Measurements from ENCODE around the gene RHEB. TPM values are rescaled to one million over a fixed set of nuclear protein-coding genes. Genes with fewer than 3 reads are reported as not detected.
A peak's percentile ranks its signal among the peaks of the same experiment; 100 is the strongest.

The RHEB gene
- total and polyA plus RNA-seq, 8 donors = 18.5 to 141 (median 84.2) TPM

GRCh38 chr7:151432658-151433521 lies 86.8 kb downstream of the RHEB start:
- DNase-seq = no peak
- no peak overlapping the region for H3K27ac ChIP-seq
- 70 to 79% (median 78%) methylated on average over 11 to 14 of the region's 14 CpGs for WGBS, 5 donors
- H3K36me3 ChIP-seq = no peaks in the 10 kb centered on the region
- H3K4me3 ChIP-seq = no peak overlapping the region
- no peaks in the 10 kb centered on the region for H3K9me3 ChIP-seq
- intact Hi-C loops (cut with DNase I; ENCODE audit: low total_unique reads) = no loop called here
- H3K27me3 ChIP-seq = peaks cover 0 to under 1% (median 0%) of the 10 kb centered on the region in 3 donors
- TF ChIP-seq EP300 (IDR thresholded peaks at IDR 0.05) (no peak), CTCF (IDR thresholded peaks at IDR 0.05) (peak in 1 of 7 experiments; percentile 6)
- H3K4me1 ChIP-seq = peaks cover 21 to 46% (median 23%) of the 10 kb centered on the region in 4 donors

- TF ChIP-seq EP300 (IDR thresholded peaks at IDR 0.05) (no peak), POLR2A (IDR thresholded peaks at IDR 0.05) (no peak), POLR2AphosphoS5 (IDR thresholded peaks at IDR 0.05) (no peak), CTCF (IDR thresholded peaks at IDR 0.05) (no peak)
- H3K27me3 ChIP-seq = no peaks in the 10 kb centered on the region
- 92 to 96% (median 95%) methylated on average over 11 to 25 of the region's 25 CpGs for WGBS, 5 donors
- no peaks in the 10 kb centered on the region for H3K9me3 ChIP-seq
- H3K36me3 ChIP-seq = no peaks in the 10 kb centered on the region
- DNase-seq = no peak
- H3K27ac ChIP-seq = no peak overlapping the region
- no peak overlapping the region for H3K4me3 ChIP-seq
- intact Hi-C loops (cut with DNase I; ENCODE audit: low total_unique reads) = no loop called here
- peaks cover 21 to 49% (median 31%) of the 10 kb centered on the region in 4 donors for H3K4me1 ChIP-seq
These were observed 87.9 kb downstream of the RHEB start for GRCh38 chr7:151431768-151432311.

- no peak overlapping the region for H3K27ac ChIP-seq
- intact Hi-C loops (cut with DNase I; ENCODE audit: low total_unique reads) = no loop called here
These were observed 88.4 kb downstream of the RHEB start for GRCh38 chr7:151431281-151431767.

More at GRCh38 chr7:151431281-151431767, 88.4 kb downstream of the RHEB start:
- H3K4me1 ChIP-seq = peaks cover 21 to 49% (median 35%) of the 10 kb centered on the region in 4 donors
- no peaks in the 10 kb centered on the region for H3K27me3 ChIP-seq
- H3K4me3 ChIP-seq = no peak overlapping the region
- no peak for DNase-seq
- H3K36me3 ChIP-seq = no peaks in the 10 kb centered on the region
- 74 to 96% (median 95%) methylated on average over 7 to 13 of the region's 13 CpGs for WGBS, 5 donors
- H3K9me3 ChIP-seq = no peaks in the 10 kb centered on the region
- no peak for TF ChIP-seq POLR2A (IDR thresholded peaks at IDR 0.05)
- TF ChIP-seq EP300 (IDR thresholded peaks at IDR 0.05) = no peak
- TF ChIP-seq CTCF (IDR thresholded peaks at IDR 0.05) = no peak
- no peak for TF ChIP-seq POLR2AphosphoS5 (IDR thresholded peaks at IDR 0.05)

All from stomach (tissue), 9 donors.